SK-N-SH (cell line): Measurements from ENCODE around the gene KCNIP4. TPM values are rescaled to one million over a fixed set of nuclear protein-coding genes. Genes with fewer than 3 reads are reported as not detected.

Experiments
- CTCF ChIA-PET: fragments of 300-600, 350-600 bp; formaldehyde crosslinking; extraction: SDS; loops from one replicate; lab custom pipeline; 2021; lab: Yijun Ruan, JAX
- POLR2A ChIA-PET: fragments of 350-600 bp; sonication (Branson Sonifier 250); formaldehyde crosslinking; extraction: SDS; loops from one replicate; lab custom pipeline; 2020; ENCODE audit warnings: antibody characterized with exemption, inconsistent platforms; lab: Yijun Ruan, JAX
- DNase-seq: peaks from one replicate; pipeline ENCODE4 v3.0.0; 2012
- H2AFZ ChIP-seq: fragments of 200-600 bp; sonication (generic); 2 replicates; pipeline ENCODE4 v1.8.1; 2016; ENCODE audit warnings: antibody characterized with exemption, mild to moderate bottlenecking, low read depth
- H3F3A ChIP-seq: fragments of 200-600 bp; sonication (generic); replicated peaks from 2 replicates; pipeline ENCODE3; 2016; ENCODE audit warnings: antibody characterized with exemption, mild to moderate bottlenecking; ENCODE audit not compliant: insufficient read depth
- H3K27ac ChIP-seq, 2 experiments: fragments of 200-500 bp in 1 of 2; fragments of 200-600 bp in 1 of 2; sonication (Bioruptor generic) in 1 of 2; sonication (generic), shearing (Covaris generic) in 1 of 2; 2 replicates each; pipeline versions ENCODE4 v1.5.1 to v1.6.1; 2014 to 2016; ENCODE audit warnings: low read depth in 2 of 2, inconsistent platforms in 1 of 2, low read length in 1 of 2, mild to moderate bottlenecking in 1 of 2, mixed read lengths in 1 of 2
- H3K27me3 ChIP-seq: fragments of 200-600 bp; sonication (generic), shearing (Covaris generic); 2 replicates; pipeline ENCODE4 v1.6.1; 2016; ENCODE audit warnings: mixed run types; ENCODE audit not compliant: insufficient read depth
- H3K36me3 ChIP-seq, 2 experiments: fragments of 200-500 bp in 1 of 2; fragments of 200-600 bp in 1 of 2; sonication (Bioruptor generic) in 1 of 2; sonication (generic) in 1 of 2; replicated peaks in 1 of 2; 2 replicates each; pipeline versions ENCODE3 to v1.5.1; 2014 to 2016; ENCODE audit warnings: low read length in 1 of 2, mild to moderate bottlenecking in 1 of 2; ENCODE audit not compliant: insufficient read depth in 2 of 2, control insufficient read depth in 1 of 2
- H3K4me1 ChIP-seq, 2 experiments: fragments of 200-500 bp in 1 of 2; fragments of 200-600 bp in 1 of 2; sonication (Bioruptor generic) in 1 of 2; sonication (generic), shearing (Covaris generic) in 1 of 2; 2 replicates each; pipeline versions ENCODE4 v1.5.1 to v1.6.1; 2014 to 2016; ENCODE audit warnings: low read depth in 1 of 2, low read length in 1 of 2, mixed run types in 1 of 2; ENCODE audit not compliant: insufficient read depth in 2 of 2, control insufficient read depth in 1 of 2
- H3K4me2 ChIP-seq: fragments of 200-600 bp; sonication (generic), shearing (Covaris generic); 2 replicates; pipeline ENCODE4 v1.6.1; 2017; ENCODE audit warnings: mixed run types
- H3K4me3 ChIP-seq, 2 experiments: fragments of 200-500 bp in 1 of 2; fragments of 200-600 bp in 1 of 2; sonication (Bioruptor generic) in 1 of 2; sonication (generic), shearing (Covaris generic) in 1 of 2; 2 replicates each; pipeline versions ENCODE4 v1.5.1 to v1.8.1; 2014 to 2016; ENCODE audit warnings: low read depth in 2 of 2, inconsistent platforms in 1 of 2, low read length in 1 of 2, mild to moderate bottlenecking in 1 of 2, mixed read lengths in 1 of 2, moderate library complexity in 1 of 2
- H3K79me2 ChIP-seq: fragments of 200-600 bp; sonication (generic); 2 replicates; pipeline ENCODE4 v1.8.1; 2017; ENCODE audit warnings: mild to moderate bottlenecking; ENCODE audit not compliant: insufficient read depth
- H3K9ac ChIP-seq: fragments of 200-600 bp; sonication (generic); 2 replicates; pipeline ENCODE4 v1.6.1; 2017; ENCODE audit warnings: mixed run types
- H3K9me2 ChIP-seq: fragments of 200-600 bp; sonication (generic); 2 replicates; pipeline ENCODE4 v1.6.1; 2017; ENCODE audit warnings: mixed run types
- H3K9me3 ChIP-seq: fragments of 200-600 bp; sonication (generic); 2 replicates; pipeline ENCODE4 v1.6.1; 2017; ENCODE audit warnings: mixed run types, mild to moderate bottlenecking, moderate library complexity
- H4K20me1 ChIP-seq: fragments of 200-600 bp; sonication (generic); 2 replicates; pipeline ENCODE4 v1.6.1; 2017; ENCODE audit warnings: mild to moderate bottlenecking, mixed run types; ENCODE audit not compliant: insufficient read depth
- ELF1 ChIP-seq: IDR thresholded peaks from 2 replicates; pipeline ENCODE4 v1.4.0; 2012
- GABPA ChIP-seq: IDR thresholded peaks from 2 replicates; pipeline ENCODE4 v1.4.0; 2012; ENCODE audit warnings: low read depth, mild to moderate bottlenecking
- GATA2 ChIP-seq: sonication (generic); formaldehyde crosslinking; IDR thresholded peaks from 2 replicates; pipeline ENCODE4 v1.5.0; 2020; ENCODE audit warnings: mild to moderate bottlenecking, missing genetic modification reagents
- MEF2A ChIP-seq: IDR thresholded peaks from 2 replicates; pipeline ENCODE4 v1.4.0; 2012; ENCODE audit warnings: low read depth, borderline replicate concordance
- PBX3 ChIP-seq: IDR thresholded peaks from 2 replicates; pipeline ENCODE4; 2012
- REST ChIP-seq: IDR thresholded peaks from 2 replicates; pipeline ENCODE4 v1.6.1; 2012; ENCODE audit warnings: mild to moderate bottlenecking, low read depth, low read length, moderate library complexity
- SIN3A ChIP-seq: IDR thresholded peaks from 2 replicates; pipeline ENCODE4 v1.6.1; 2012; ENCODE audit warnings: low read depth, mild to moderate bottlenecking, low read length, moderate library complexity, borderline replicate concordance
- SMC3 ChIP-seq: IDR thresholded peaks from 2 replicates; pipeline ENCODE4 v1.6.1; 2012; ENCODE audit warnings: low read depth, low read length, improper control_type of control experiment
- TCF12 ChIP-seq: IDR thresholded peaks from 2 replicates; pipeline ENCODE4 v1.4.0; 2012
- ZBTB33 ChIP-seq: IDR thresholded peaks from 2 replicates; pipeline ENCODE4 v1.4.0; 2012; ENCODE audit warnings: low read depth, borderline replicate concordance
- WGBS: methylation state at CpG from one replicate; pipeline ENCODE4 v1.1.6; 2017; ENCODE audit warnings: low lambda C conversion rate; 5-methylcytosine and 5-hydroxymethylcytosine counted together
- polyA plus RNA-seq, 3 experiments: library from polyadenylated mRNA; depleted of rRNA; stranded (reverse); fragments of >200 nt; gene quantifications; 2 replicates each; pipeline ENCODE4 v1.2.3, GENCODE V29; 2012
- TF ChIP-seq, protein P1 (sequence below): fragments of 200-600 bp; sonication (generic); IDR thresholded peaks from 2 replicates; pipeline ENCODE4 v1.6.1; 2017; ENCODE audit warnings: antibody characterized with exemption, mild to moderate bottlenecking, moderate library complexity

The KCNIP4 gene
- polyA plus RNA-seq, 1 of the 3 experiments (the other 2 are of a cell fraction): 0.18 TPM

- H3F3A ChIP-seq: peaks cover 6% of the 10 kb centered on the region
- no peak overlapping the region for H3K27ac ChIP-seq
- TF ChIP-seq TCF12: no peak
- TF ChIP-seq, protein P1, sequence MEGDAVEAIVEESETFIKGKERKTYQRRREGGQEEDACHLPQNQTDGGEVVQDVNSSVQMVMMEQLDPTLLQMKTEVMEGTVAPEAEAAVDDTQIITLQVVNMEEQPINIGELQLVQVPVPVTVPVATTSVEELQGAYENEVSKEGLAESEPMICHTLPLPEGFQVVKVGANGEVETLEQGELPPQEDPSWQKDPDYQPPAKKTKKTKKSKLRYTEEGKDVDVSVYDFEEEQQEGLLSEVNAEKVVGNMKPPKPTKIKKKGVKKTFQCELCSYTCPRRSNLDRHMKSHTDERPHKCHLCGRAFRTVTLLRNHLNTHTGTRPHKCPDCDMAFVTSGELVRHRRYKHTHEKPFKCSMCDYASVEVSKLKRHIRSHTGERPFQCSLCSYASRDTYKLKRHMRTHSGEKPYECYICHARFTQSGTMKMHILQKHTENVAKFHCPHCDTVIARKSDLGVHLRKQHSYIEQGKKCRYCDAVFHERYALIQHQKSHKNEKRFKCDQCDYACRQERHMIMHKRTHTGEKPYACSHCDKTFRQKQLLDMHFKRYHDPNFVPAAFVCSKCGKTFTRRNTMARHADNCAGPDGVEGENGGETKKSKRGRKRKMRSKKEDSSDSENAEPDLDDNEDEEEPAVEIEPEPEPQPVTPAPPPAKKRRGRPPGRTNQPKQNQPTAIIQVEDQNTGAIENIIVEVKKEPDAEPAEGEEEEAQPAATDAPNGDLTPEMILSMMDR: no peak
- no peak for TF ChIP-seq SIN3A
- no peak for TF ChIP-seq GABPA
- no peak for TF ChIP-seq MEF2A
- no peak for TF ChIP-seq ELF1
- no peak for TF ChIP-seq GATA2 (CRISPR knock-in tag)
- TF ChIP-seq SMC3: no peak
- no peak for TF ChIP-seq REST
- TF ChIP-seq PBX3: no peak
- no peak for TF ChIP-seq ZBTB33
- ChIA-PET POLR2A (no interaction called here), CTCF (no interaction called here)
- no peaks in the 10 kb centered on the region for H3K9me2 ChIP-seq
- DNase-seq: no peak
- no peak overlapping the region for H3K4me3 ChIP-seq
- no peaks in the 10 kb centered on the region for H3K36me3 ChIP-seq
- no peaks in the 10 kb centered on the region for H3K4me1 ChIP-seq
- H3K9ac ChIP-seq: no peak overlapping the region
- no peak overlapping the region for H3K4me2 ChIP-seq
- WGBS: 62% methylated on average over 4 of the region's 4 CpGs
- no peaks in the 10 kb centered on the region for H3K27me3 ChIP-seq
- H3K79me2 ChIP-seq: no peaks in the 10 kb centered on the region
- no peaks in the 10 kb centered on the region for H3K9me3 ChIP-seq
- no peak overlapping the region for H2AFZ ChIP-seq
- H4K20me1 ChIP-seq: no peaks in the 10 kb centered on the region
Observed at GRCh38 chr4:21009956-21010355, 938.6 kb downstream of the KCNIP4 start.
